T-helper 1 cell treated with Interleukin-12 subunit alpha and Interleukin-12 subunit beta and Interleukin-4 antibody, amounts not matched to agents 30 μg/mL and 1 μg/mL, for 36 hours (primary cell): ENCODE measurements around the gene ABCA12.

ENCODE experiments used
- H3K27ac Mint-ChIP-seq: one replicate; pipeline ENCODE4 v1.8.0; 2021; ENCODE audit warnings: mild to moderate bottlenecking, mixed read lengths
- H3K27me3 Mint-ChIP-seq: one replicate; pipeline ENCODE4 v1.8.0; 2021; ENCODE audit warnings: low read depth, mixed read lengths
- H3K36me3 Mint-ChIP-seq: one replicate; pipeline ENCODE4 v1.8.0; 2021; ENCODE audit warnings: low read depth, mixed read lengths
- H3K4me1 Mint-ChIP-seq: one replicate; pipeline ENCODE4 v1.8.0; 2021; ENCODE audit warnings: low read depth, mixed read lengths
- H3K4me3 Mint-ChIP-seq: one replicate; pipeline ENCODE4 v1.8.0; 2021; ENCODE audit warnings: mild to moderate bottlenecking, moderate library complexity, mixed read lengths
- H3K9me3 Mint-ChIP-seq: one replicate; pipeline ENCODE4 v1.8.0; 2021; ENCODE audit warnings: mixed read lengths

ABCA12 gene

DNA sequence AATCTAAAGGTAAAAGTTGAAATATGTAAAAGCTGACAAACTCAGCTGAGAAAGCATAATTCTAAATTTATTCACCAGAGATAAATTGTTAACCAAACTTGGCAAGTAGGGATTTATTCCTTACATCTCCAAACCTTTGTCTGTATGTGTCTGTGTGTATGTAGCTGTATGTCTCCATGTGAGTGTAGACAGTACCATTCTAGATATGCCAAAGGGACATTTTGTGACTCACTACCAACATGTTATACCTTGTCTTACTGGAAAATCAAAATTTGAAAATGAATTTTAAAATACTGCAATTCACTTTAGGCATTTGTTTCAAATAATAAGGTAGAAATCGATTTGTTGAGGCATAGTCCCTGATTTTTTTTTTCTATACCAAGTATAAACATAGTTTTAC is 102.1 kb downstream of the ABCA12 start:
- Mint-ChIP-seq H3K27me3 (no peaks in the 10 kb centered on the region), H3K9me3 (no peaks in the 10 kb centered on the region), H3K36me3 (no peaks in the 10 kb centered on the region), H3K4me3 (no peak overlapping the region), H3K27ac (no peak overlapping the region), H3K4me1 (no peaks in the 10 kb centered on the region)

DNA sequence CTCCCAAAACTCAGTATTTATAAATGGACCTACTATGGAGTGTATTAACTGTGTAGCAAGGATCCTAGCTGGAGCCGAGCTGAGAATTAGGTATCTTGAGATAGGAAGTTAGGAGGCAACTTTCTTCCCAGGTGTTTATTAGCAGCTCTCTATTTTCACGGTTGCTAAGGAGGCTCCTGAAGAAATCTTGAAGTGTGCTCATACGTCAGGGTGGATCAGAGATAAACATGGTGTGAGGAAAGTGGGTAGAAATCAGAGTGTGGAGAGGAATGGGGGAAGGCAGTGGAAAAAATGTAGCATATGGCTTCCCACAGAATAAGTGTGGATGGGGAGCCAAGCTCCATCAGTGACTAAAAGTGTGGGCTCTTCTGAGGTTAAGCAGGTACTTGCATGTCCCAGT is 104.3 kb downstream of the ABCA12 start:
- no peaks in the 10 kb centered on the region for H3K36me3 Mint-ChIP-seq
- no peak overlapping the region for H3K4me3 Mint-ChIP-seq
- no peak overlapping the region for H3K27ac Mint-ChIP-seq
- H3K27me3 Mint-ChIP-seq: no peaks in the 10 kb centered on the region
- no peaks in the 10 kb centered on the region for H3K4me1 Mint-ChIP-seq
- no peaks in the 10 kb centered on the region for H3K9me3 Mint-ChIP-seq

DNA sequence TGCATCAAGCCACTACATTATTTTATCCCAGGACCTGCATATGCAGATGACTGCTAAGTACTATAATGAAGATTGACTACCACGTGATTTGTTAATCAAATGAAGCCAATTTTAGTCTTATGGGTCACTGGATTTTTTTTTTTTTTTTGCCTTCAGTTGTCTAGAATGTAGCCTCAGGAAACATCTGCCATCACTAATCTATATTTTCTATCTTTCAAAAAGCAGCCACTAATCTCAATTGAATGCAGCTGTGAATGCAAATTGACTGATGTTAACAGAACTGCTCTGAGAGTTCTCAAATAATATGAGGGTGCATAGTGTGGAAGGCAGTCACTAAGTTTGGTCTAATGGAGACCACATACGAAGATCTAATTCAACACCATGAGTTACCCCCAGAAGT is 106.3 kb downstream of the ABCA12 start:
- H3K36me3 Mint-ChIP-seq: no peaks in the 10 kb centered on the region
- H3K27ac Mint-ChIP-seq: no peak overlapping the region
- no peaks in the 10 kb centered on the region for H3K9me3 Mint-ChIP-seq

GRCh38 chr2:215031321-215031720 is 107.1 kb downstream of the ABCA12 start:
- Mint-ChIP-seq H3K27me3 (no peaks in the 10 kb centered on the region), H3K27ac (no peak overlapping the region), H3K36me3 (no peaks in the 10 kb centered on the region), H3K9me3 (no peaks in the 10 kb centered on the region), H3K4me1 (no peaks in the 10 kb centered on the region), H3K4me3 (no peak overlapping the region)

More for the DNA sequence above, 106.3 kb downstream of the ABCA12 start:
- Mint-ChIP-seq H3K4me1 (no peaks in the 10 kb centered on the region), H3K27me3 (no peaks in the 10 kb centered on the region), H3K4me3 (no peak overlapping the region)

- Mint-ChIP-seq H3K27me3 (no peaks in the 10 kb centered on the region), H3K36me3 (no peaks in the 10 kb centered on the region), H3K27ac (no peak overlapping the region), H3K4me1 (no peaks in the 10 kb centered on the region), H3K4me3 (no peak overlapping the region), H3K9me3 (no peaks in the 10 kb centered on the region)
Measured at GRCh38 chr2:215029936-215030335, 108.5 kb downstream of the ABCA12 start.

DNA sequence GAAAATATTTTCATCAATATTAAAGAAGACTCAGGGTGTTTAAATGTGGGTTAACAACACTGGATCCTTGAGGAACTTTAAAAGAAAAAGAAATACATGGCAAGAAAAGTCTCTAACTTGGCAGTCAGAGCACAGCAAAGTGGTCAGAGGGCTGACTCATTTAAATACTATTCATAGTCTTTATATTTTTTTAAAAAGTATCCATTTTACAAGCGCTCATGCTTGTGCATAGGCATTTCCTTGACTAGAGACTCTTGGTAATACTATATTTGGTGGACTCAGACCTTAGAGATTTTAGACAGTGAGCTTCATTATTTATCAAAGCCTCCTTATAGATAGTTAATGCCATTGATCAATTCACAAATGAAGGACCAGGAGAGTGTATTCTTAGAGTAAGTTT is 110.2 kb downstream of the ABCA12 start:
- Mint-ChIP-seq H3K36me3 (no peaks in the 10 kb centered on the region), H3K27ac (no peak overlapping the region), H3K4me3 (no peak overlapping the region), H3K27me3 (no peaks in the 10 kb centered on the region), H3K9me3 (no peaks in the 10 kb centered on the region), H3K4me1 (no peaks in the 10 kb centered on the region)

DNA sequence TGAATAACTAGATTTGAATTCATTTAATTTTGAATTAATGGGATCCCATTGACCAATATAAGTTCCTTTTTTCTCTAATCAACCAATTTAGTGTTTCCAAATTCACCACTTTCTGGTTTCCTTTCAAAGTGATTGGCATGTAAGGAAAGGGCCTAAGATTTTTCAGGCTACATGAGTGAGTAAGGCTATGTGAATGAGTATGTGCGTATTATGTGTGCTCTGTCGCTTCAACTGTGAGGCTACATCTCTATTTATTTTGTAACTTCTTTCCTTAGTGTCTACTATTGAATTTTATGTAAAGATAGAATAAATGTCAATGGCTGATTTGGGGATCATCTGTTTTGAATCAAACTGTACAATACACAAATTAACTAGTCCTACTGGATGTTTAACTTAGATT is 110.6 kb downstream of the ABCA12 start:
- no peak overlapping the region for H3K4me3 Mint-ChIP-seq

DNA sequence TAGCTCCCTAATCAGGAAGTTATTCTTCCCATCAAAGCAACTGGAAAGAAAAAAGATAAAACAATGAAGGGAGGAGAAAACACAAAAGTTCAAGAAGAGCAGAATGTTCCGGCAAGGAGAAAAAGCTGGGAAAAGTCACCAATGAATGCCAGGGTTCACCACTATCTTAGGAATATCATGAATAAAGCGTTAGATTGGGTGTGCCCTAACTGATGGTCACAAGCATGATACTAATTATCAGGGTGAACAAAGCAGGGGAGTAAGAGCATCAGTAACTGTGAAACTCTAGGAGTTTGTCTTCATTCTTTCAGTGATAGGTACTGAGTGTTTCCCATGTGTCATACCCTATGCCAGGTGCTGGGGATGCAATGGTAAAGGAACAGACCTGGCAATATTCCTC is 115.5 kb downstream of the ABCA12 start:
- Mint-ChIP-seq H3K27ac (no peak overlapping the region), H3K4me3 (no peak overlapping the region), H3K9me3 (no peaks in the 10 kb centered on the region), H3K27me3 (no peaks in the 10 kb centered on the region), H3K36me3 (no peaks in the 10 kb centered on the region), H3K4me1 (no peaks in the 10 kb centered on the region)

More for the DNA sequence above, 110.6 kb downstream of the ABCA12 start:
- no peaks in the 10 kb centered on the region for H3K27me3 Mint-ChIP-seq
- no peaks in the 10 kb centered on the region for H3K9me3 Mint-ChIP-seq
- no peak overlapping the region for H3K27ac Mint-ChIP-seq
- no peaks in the 10 kb centered on the region for H3K4me1 Mint-ChIP-seq
- H3K36me3 Mint-ChIP-seq: no peaks in the 10 kb centered on the region

- no peaks in the 10 kb centered on the region for H3K36me3 Mint-ChIP-seq
- no peak overlapping the region for H3K4me3 Mint-ChIP-seq
- no peak overlapping the region for H3K27ac Mint-ChIP-seq
- H3K4me1 Mint-ChIP-seq: no peaks in the 10 kb centered on the region
- H3K9me3 Mint-ChIP-seq: no peaks in the 10 kb centered on the region
- H3K27me3 Mint-ChIP-seq: no peaks in the 10 kb centered on the region
Measured at GRCh38 chr2:215022418-215022817, 116.0 kb downstream of the ABCA12 start.

DNA sequence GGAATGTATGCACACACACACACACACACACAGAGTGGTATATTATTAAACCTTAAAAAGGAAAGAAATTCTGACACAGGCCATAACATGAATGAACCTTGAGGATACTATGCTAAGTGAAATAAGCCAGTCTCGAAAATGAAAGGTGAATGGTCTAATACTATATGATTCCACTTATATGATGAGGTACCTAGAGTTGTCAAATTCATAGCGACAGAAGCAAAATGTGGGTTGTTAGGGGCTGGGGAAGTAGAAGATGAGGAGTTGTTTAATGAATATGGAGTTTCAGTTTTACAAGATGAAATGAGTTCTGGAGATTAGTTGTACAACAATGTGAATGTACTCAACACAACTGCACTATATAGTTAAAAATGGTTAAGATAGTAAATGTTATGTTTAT is 118.1 kb downstream of the ABCA12 start:
- Mint-ChIP-seq H3K36me3 (no peaks in the 10 kb centered on the region), H3K4me3 (no peak overlapping the region), H3K27me3 (no peaks in the 10 kb centered on the region), H3K9me3 (no peaks in the 10 kb centered on the region), H3K4me1 (no peaks in the 10 kb centered on the region), H3K27ac (no peak overlapping the region)

- no peaks in the 10 kb centered on the region for H3K9me3 Mint-ChIP-seq
- H3K27me3 Mint-ChIP-seq: no peaks in the 10 kb centered on the region
- no peaks in the 10 kb centered on the region for H3K36me3 Mint-ChIP-seq
- no peak overlapping the region for H3K4me3 Mint-ChIP-seq
- no peaks in the 10 kb centered on the region for H3K4me1 Mint-ChIP-seq
- no peak overlapping the region for H3K27ac Mint-ChIP-seq
Measured at GRCh38 chr2:215019521-215020145, 118.8 kb downstream of the ABCA12 start.

GRCh38 chr2:215019085-215019484 is 119.3 kb downstream of the ABCA12 start:
- Mint-ChIP-seq H3K9me3 (no peaks in the 10 kb centered on the region), H3K27me3 (no peaks in the 10 kb centered on the region), H3K4me3 (no peak overlapping the region), H3K4me1 (no peaks in the 10 kb centered on the region), H3K36me3 (no peaks in the 10 kb centered on the region), H3K27ac (no peak overlapping the region)

DNA sequence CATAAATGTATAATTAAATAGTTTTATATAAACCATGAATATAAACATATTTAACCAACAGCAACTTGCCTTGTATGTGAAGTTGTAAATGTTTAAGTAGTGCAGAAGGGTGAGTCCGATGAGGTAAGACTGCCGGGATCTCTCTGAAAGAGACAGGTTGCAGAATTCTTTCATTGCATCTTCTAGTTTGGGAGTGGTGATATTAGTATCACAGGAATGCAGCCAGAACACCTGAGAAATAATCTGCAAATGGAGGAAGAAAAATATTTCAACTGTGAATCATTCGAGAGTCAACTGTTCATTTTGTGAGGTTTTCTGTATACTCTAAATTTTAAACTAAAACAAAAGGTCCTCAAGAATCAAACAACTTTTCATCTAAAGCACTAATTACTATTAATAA is 123.0 kb downstream of the ABCA12 start:
- Mint-ChIP-seq H3K4me1 (no peaks in the 10 kb centered on the region), H3K9me3 (no peaks in the 10 kb centered on the region), H3K27me3 (no peaks in the 10 kb centered on the region), H3K36me3 (no peaks in the 10 kb centered on the region), H3K4me3 (no peak overlapping the region), H3K27ac (no peak overlapping the region)

DNA sequence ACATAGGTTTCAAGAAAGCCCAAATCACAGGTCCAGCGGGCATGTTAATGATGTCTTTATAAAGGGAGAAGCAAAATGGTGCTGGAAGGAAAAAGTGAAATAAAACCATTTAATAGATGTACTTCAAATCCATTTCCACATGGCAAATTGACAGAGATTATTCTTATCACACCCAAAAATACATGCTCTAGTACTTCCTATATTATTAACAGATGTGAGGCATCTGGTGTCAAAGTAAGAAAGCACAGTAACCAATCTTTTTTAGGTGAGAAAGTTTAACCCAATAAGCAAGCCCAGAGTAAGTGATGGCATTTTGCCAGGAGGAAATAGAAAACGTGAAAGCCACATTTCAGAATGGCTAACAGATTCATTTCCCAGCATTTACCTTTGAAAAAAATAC is 128.0 kb downstream of the ABCA12 start:
- Mint-ChIP-seq H3K4me3 (no peak overlapping the region), H3K36me3 (no peaks in the 10 kb centered on the region), H3K27ac (no peak overlapping the region), H3K9me3 (no peaks in the 10 kb centered on the region), H3K27me3 (no peaks in the 10 kb centered on the region), H3K4me1 (no peaks in the 10 kb centered on the region)

DNA sequence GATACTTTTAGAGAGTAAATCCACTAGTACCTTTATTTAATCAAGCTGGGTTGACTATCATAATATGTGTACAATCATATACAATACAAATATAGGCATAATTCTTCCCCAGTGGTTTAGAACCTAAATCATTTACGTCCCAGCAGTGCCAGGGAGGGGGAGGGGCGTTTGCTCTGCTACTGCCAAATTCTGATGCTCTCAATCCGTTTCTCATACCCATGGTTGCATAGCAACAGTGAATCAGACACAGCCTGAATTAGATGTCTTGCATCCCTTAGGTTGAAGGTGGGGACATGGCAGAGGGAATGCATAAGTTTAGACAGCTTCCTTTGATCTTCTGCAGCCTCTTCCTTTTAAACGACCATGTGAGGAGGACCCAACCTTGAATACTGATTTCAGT is 135.4 kb downstream of the ABCA12 start:
- H3K4me1 Mint-ChIP-seq: no peaks in the 10 kb centered on the region
- no peaks in the 10 kb centered on the region for H3K9me3 Mint-ChIP-seq
- H3K4me3 Mint-ChIP-seq: no peak overlapping the region
- no peaks in the 10 kb centered on the region for H3K36me3 Mint-ChIP-seq
- no peak overlapping the region for H3K27ac Mint-ChIP-seq
- no peaks in the 10 kb centered on the region for H3K27me3 Mint-ChIP-seq

- H3K27me3 Mint-ChIP-seq: no peaks in the 10 kb centered on the region
- no peaks in the 10 kb centered on the region for H3K36me3 Mint-ChIP-seq
- H3K9me3 Mint-ChIP-seq: no peaks in the 10 kb centered on the region
- H3K4me3 Mint-ChIP-seq: no peak overlapping the region
- H3K27ac Mint-ChIP-seq: no peak overlapping the region
- no peaks in the 10 kb centered on the region for H3K4me1 Mint-ChIP-seq
Measured at GRCh38 chr2:215002500-215002899, 135.9 kb downstream of the ABCA12 start.
